Endothelial cell of umbilical vein (primary cell): ENCODE results near the gene ITGAE. TPM values are rescaled to one million over a fixed set of nuclear protein-coding genes. Genes with fewer than 3 reads are reported as not detected.

Experiments used
- BruUV-seq: library from RNA; stranded (reverse); fragments of 400-500 nt; replicated peaks from 2 replicates; lab custom pipeline; 2021; lab: Mats Ljungman, UMichigan
- CTCF ChIA-PET: fragments of 300-600, 350-600 bp; sonication (Branson Sonifier 250); formaldehyde crosslinking; loops from one replicate; lab custom pipeline; 2021; ENCODE audit warnings: antibody characterized with exemption, inconsistent platforms; lab: Charles Lee
- POLR2A ChIA-PET: fragments of 300-600, 350-600 bp; sonication (Branson Sonifier 250); formaldehyde crosslinking; loops from one replicate; lab custom pipeline; 2021; ENCODE audit warnings: antibody characterized with exemption, inconsistent platforms; lab: Charles Lee
- DNase-seq: peaks from one replicate; pipeline ENCODE4 v3.0.0-alpha.2; 2011; ENCODE audit warnings: low read depth, low spot score
- FAIRE-seq: peaks from 2 replicates; lab custom pipeline; 2011; peaks lifted over from hg19 to GRCh38; lab: Jason Lieb, UNC
- H2AFZ ChIP-seq: 2 replicates; pipeline ENCODE4 v1.6.0; 2012; ENCODE audit warnings: low read depth, low read length, control low read depth, inconsistent platforms
- H3K27ac ChIP-seq: 2 replicates; pipeline ENCODE4 v1.5.1; 2011; ENCODE audit warnings: low read depth, mild to moderate bottlenecking, control low read depth, low read length, moderate library complexity; ENCODE audit not compliant: insufficient read depth
- H3K27me3 ChIP-seq, 2 experiments: 2 replicates each; pipeline versions ENCODE4 v1.6.0 to v1.6.1; 2011; ENCODE audit warnings: low read length in 2 of 2, mixed read lengths in 1 of 2; ENCODE audit not compliant: control insufficient read depth in 2 of 2, insufficient read depth in 2 of 2
- H3K36me3 ChIP-seq, 2 experiments: 2 replicates in 1 of 2; 3 replicates in 1 of 2; pipeline ENCODE4 v1.5.1; 2011; ENCODE audit warnings: low read length in 2 of 2, mild to moderate bottlenecking in 1 of 2, moderate library complexity in 1 of 2; ENCODE audit not compliant: control insufficient read depth in 2 of 2, insufficient read depth in 2 of 2; ENCODE audit errors: extremely low read depth in 1 of 2
- H3K4me1 ChIP-seq: 3 replicates; pipeline ENCODE4 v1.5.1; 2011; ENCODE audit warnings: mild to moderate bottlenecking, low read length; ENCODE audit not compliant: control insufficient read depth, insufficient read depth; ENCODE audit errors: extremely low read depth
- H3K4me2 ChIP-seq: 2 replicates; pipeline ENCODE4 v1.6.1; 2011; ENCODE audit warnings: low read length, control low read depth, mixed read lengths; ENCODE audit not compliant: insufficient read depth
- H3K4me3 ChIP-seq, 3 experiments: fragments of 200-600 bp in 1 of 3; sonication (generic), shearing (Covaris generic) in 1 of 3; replicated peaks in 1 of 3; 2 replicates each; pipeline ENCODE4 v1.5.1; 2011 to 2016; ENCODE audit warnings: control low read depth in 3 of 3, low read length in 3 of 3, mild to moderate bottlenecking in 2 of 3, inconsistent platforms in 1 of 3, low read depth in 1 of 3, moderate library complexity in 1 of 3; ENCODE audit not compliant: insufficient read depth in 1 of 3
- H3K79me2 ChIP-seq: 2 replicates; pipeline ENCODE4 v1.6.0; 2012; ENCODE audit warnings: low read length, inconsistent platforms; ENCODE audit not compliant: control insufficient read depth, insufficient read depth
- H3K9ac ChIP-seq: replicated peaks from 2 replicates; pipeline ENCODE3; 2011; ENCODE audit warnings: low read length, control low read depth; ENCODE audit not compliant: insufficient read depth; ENCODE audit errors: extremely low read depth
- H3K9me1 ChIP-seq: replicated peaks from 3 replicates; pipeline ENCODE4 v1.6.0; 2011; ENCODE audit warnings: mild to moderate bottlenecking, low read length; ENCODE audit not compliant: control insufficient read depth, insufficient read depth; ENCODE audit errors: extremely low read depth
- H3K9me3 ChIP-seq: replicated peaks from 2 replicates; pipeline ENCODE4 v1.5.1; 2012; ENCODE audit warnings: low read length, inconsistent platforms; ENCODE audit not compliant: control insufficient read depth, insufficient read depth
- H4K20me1 ChIP-seq: replicated peaks from 2 replicates; pipeline ENCODE3; 2011; ENCODE audit warnings: mild to moderate bottlenecking, low read length; ENCODE audit not compliant: control insufficient read depth, insufficient read depth; ENCODE audit errors: extremely low read depth
- CTCF ChIP-seq, 2 donors: IDR thresholded peaks; 1 replicate in 1 of 2; 2 replicates in 1 of 2; pipeline ENCODE4 v1.5.1; 2011; ENCODE audit warnings: low read length in 2 of 2, mild to moderate bottlenecking in 2 of 2, moderate library complexity in 2 of 2, control low read depth in 1 of 2, inconsistent platforms in 1 of 2, low read depth in 1 of 2; ENCODE audit not compliant: insufficient read depth in 1 of 2; ENCODE audit errors: extremely low read depth in 1 of 2
- EZH2 ChIP-seq: IDR thresholded peaks from 2 replicates; pipeline ENCODE4 v1.6.1; 2012; ENCODE audit warnings: borderline replicate concordance, low read depth, mild to moderate bottlenecking, moderate library complexity, low read length, inconsistent platforms; ENCODE audit not compliant: severe bottlenecking
- FOS ChIP-seq: IDR thresholded peaks from 2 replicates; pipeline ENCODE4 v1.6.1; 2011; ENCODE audit warnings: mild to moderate bottlenecking, low read length, moderate library complexity, borderline replicate concordance; ENCODE audit not compliant: insufficient read depth
- GATA2 ChIP-seq: IDR thresholded peaks from 2 replicates; pipeline ENCODE4 v1.7.0; 2011; ENCODE audit warnings: low read depth, mild to moderate bottlenecking, moderate library complexity, mixed read lengths, low read length; ENCODE audit not compliant: insufficient read length, insufficient read depth
- JUN ChIP-seq: IDR thresholded peaks from 2 replicates; pipeline ENCODE4 v1.6.1; 2011; ENCODE audit warnings: borderline replicate concordance, low read depth; ENCODE audit not compliant: insufficient read length, insufficient read depth
- MAX ChIP-seq: IDR thresholded peaks from 2 replicates; pipeline ENCODE4 v1.6.1; 2011; ENCODE audit not compliant: insufficient read depth, insufficient read length
- MYC ChIP-seq: IDR thresholded peaks from one replicate; pipeline ENCODE4 v1.6.1; 2011; ENCODE audit warnings: mild to moderate bottlenecking, low read depth, low read length
- POLR2A ChIP-seq: IDR thresholded peaks from 2 replicates; pipeline ENCODE4 v1.6.1; 2012; ENCODE audit warnings: low read depth, mild to moderate bottlenecking, control low read depth, low read length
- POLR2AphosphoS5 ChIP-seq: IDR thresholded peaks from 2 replicates; pipeline ENCODE4 v1.6.1; 2012; ENCODE audit warnings: low read depth, mild to moderate bottlenecking, control low read depth, low read length, moderate library complexity; ENCODE audit not compliant: insufficient read depth
- dilution Hi-C: fragments of 300-500 bp; cut with MboI; formaldehyde crosslinking; loops from one replicate; pipeline ENCODE4 v1.15.0; 2019; ENCODE audit warnings: low sequenced_read_pairs; ENCODE audit not compliant: extremely low pct_ligation_motif_present
- intact Hi-C: fragments of 100-400 bp; cut with micrococcal nuclease; formaldehyde crosslinking; loops from one replicate; pipeline ENCODE4 v1.10.0; 2022
- polyA plus RNA-seq, 4 experiments: library from polyadenylated mRNA; depleted of rRNA in 3 of 4; stranded (reverse) in 3 of 4; unstranded in 1 of 4; fragments of >200 nt; gene quantifications; 2 replicates each; pipeline versions ENCODE4 v1.2.1 to v1.2.3, GENCODE V29; 2011 to 2012; ENCODE audit warnings: missing spikeins in 1 of 4
- total RNA-seq: library from RNA; stranded (reverse); gene quantifications from 2 replicates; pipeline ENCODE4 v1.2.3, GENCODE V29; 2021

ITGAE gene
- total and polyA plus RNA-seq, 2 donors (not counting 3 experiments of a cell fraction or from before 2014, with no cell fraction given), result 29.6 to 71.6 TPM

GRCh38 chr17:3808701-3809100, 7.7 kb upstream of the ITGAE start:
- Histone ChIP-seq H3K9ac (no peak overlapping the region), H3K4me3 (no peak overlapping the region), H3K27ac (no peak overlapping the region), H3K4me1 (no peaks in the 10 kb centered on the region), H3K4me2 (no peak overlapping the region), H2AFZ (no peak overlapping the region), H4K20me1 (no peaks in the 10 kb centered on the region), H3K9me3 (no peaks in the 10 kb centered on the region), H3K27me3 (no peaks in the 10 kb centered on the region), H3K79me2 (no peaks in the 10 kb centered on the region), H3K36me3 (peaks cover 4 to 22% of the 10 kb centered on the region in 2 experiments), H3K9me1 (no peaks in the 10 kb centered on the region)
- TF ChIP-seq FOS (no peak), GATA2 (no peak), JUN (no peak), CTCF (IDR thresholded peaks at IDR 0.05; ENCODE audit: extremely low read depth in 1 of 2, insufficient read depth in 1 of 2, low read depth in 1 of 2, low read length in 2 of 2) (no peak), MAX (no peak), POLR2AphosphoS5 (no peak), POLR2A (no peak), MYC (no peak), EZH2 (no peak)
- intact Hi-C loops, result no loop called here
- FAIRE-seq (no peak), DNase-seq (no peak)
- ChIA-PET POLR2A (interaction anchor here (0.6 kb wide), 1 partner anchor 1589 kb away, joined by 3 read pairs; no protein-coding TSS in a partner anchor), CTCF (interaction anchor here (3.3 kb wide), 1 partner anchor 71 kb away, joined by 12 read pairs; no protein-coding TSS in a partner anchor)
- no TSS peak for BruUV-seq
- dilution Hi-C loops, result no loop called here
